ENCODE data around the gene ADCY9. TPM values are rescaled to one million over a fixed set of nuclear protein-coding genes. Genes with fewer than 3 reads are reported as not detected.

The ADCY9 gene
- total RNA-seq, 1 donor from 2014 or later, result 43.2 TPM

DNA sequence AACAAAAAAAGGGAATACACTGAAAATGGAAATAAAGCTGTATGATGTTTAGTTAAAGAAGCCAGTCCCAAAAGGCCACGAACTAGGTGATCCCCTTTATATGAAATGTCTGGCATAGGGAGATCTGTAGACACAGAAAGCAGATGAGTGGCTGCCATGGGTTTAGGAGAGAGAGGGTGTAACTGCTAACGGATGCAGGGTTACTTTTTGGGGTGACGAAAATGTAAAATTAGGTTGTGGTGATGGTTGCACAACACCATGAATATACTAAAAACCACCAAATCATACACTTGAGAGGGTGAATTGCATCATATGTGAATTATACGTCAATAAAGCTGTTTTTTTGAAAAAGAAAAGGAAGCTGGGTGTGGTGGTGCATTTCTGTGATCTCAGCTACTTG lies 99.6 kb downstream of the ADCY9 start:
- intact Hi-C loops (cut with DNase I), result no loop called here
- H3K27me3 ChIP-seq (ENCODE audit: low read depth), result no peaks in the 10 kb centered on the region
- DNase-seq, result no peak
- no peak for ATAC-seq
- H3K4me3 ChIP-seq, result no peak overlapping the region
- H3K9me3 ChIP-seq, result no peaks in the 10 kb centered on the region
- TF ChIP-seq, protein P1, sequence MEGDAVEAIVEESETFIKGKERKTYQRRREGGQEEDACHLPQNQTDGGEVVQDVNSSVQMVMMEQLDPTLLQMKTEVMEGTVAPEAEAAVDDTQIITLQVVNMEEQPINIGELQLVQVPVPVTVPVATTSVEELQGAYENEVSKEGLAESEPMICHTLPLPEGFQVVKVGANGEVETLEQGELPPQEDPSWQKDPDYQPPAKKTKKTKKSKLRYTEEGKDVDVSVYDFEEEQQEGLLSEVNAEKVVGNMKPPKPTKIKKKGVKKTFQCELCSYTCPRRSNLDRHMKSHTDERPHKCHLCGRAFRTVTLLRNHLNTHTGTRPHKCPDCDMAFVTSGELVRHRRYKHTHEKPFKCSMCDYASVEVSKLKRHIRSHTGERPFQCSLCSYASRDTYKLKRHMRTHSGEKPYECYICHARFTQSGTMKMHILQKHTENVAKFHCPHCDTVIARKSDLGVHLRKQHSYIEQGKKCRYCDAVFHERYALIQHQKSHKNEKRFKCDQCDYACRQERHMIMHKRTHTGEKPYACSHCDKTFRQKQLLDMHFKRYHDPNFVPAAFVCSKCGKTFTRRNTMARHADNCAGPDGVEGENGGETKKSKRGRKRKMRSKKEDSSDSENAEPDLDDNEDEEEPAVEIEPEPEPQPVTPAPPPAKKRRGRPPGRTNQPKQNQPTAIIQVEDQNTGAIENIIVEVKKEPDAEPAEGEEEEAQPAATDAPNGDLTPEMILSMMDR (IDR thresholded peaks at IDR 0.05), result no peak
- H3K36me3 ChIP-seq, result no peaks in the 10 kb centered on the region
- no peak overlapping the region for H3K27ac ChIP-seq
- peaks cover 50% of the 10 kb centered on the region for H3K4me1 ChIP-seq

DNA sequence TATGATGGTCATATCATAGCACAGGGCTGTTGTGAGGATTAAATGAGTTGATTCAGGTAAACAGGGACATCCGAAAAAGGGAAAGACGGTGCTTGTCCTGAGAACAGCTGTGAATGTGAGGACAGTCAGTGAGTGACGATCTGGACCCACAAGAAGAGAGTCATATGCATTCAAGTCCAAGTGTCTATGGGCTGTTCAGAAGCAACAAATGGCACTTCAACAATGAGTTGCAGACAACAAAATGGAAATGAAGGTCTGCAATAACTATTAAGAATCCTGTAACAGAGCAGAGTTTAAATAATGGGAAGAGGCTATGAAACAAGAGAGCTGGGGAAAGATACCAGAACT lies 100.3 kb downstream of the ADCY9 start:
- TF ChIP-seq, protein P1 (IDR thresholded peaks at IDR 0.05), result no peak
- intact Hi-C loops (cut with DNase I), result no loop called here
- H3K4me1 ChIP-seq, result peaks cover 51% of the 10 kb centered on the region
- no peaks in the 10 kb centered on the region for H3K36me3 ChIP-seq
- DNase-seq, result no peak
- no peak overlapping the region for H3K4me3 ChIP-seq
- no peaks in the 10 kb centered on the region for H3K27me3 ChIP-seq (ENCODE audit: low read depth)
- H3K27ac ChIP-seq, result no peak overlapping the region
- ATAC-seq, result no peak
- H3K9me3 ChIP-seq, result no peaks in the 10 kb centered on the region

DNA sequence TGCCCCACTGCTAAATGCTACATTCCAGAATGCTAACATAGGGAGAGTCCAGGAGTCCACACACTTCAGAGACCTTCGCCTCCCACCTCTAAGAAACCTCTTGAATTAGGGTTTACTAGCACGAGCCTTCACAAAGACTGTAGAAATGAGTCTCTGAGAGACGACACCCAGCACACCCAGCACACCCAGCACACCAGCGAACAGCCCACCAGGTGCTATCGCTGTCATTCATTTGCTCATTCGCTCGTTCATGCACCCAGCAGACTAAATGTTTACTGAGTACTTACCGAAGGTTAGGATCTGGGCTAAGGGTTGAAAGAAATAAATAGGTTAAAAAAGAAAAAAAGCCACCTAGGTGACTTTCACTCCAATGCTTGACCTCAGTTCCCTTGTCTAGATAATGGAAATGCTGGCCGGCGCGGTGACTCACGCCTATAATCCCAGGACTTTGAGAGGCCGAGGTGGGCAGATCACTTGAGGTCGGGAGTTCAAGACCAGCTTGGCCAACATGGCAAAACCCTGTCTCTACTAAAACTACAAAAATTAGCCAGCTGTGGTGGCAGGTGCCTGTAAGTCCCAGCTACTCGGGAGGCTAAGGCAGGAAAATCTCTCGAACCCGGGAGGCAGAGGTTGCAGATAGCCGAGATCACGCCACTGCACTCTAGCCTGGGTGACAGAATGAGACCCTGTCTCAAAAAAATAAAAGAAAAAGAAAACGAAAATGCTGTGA lies 100.8 kb downstream of the ADCY9 start:
- Histone ChIP-seq H3K27ac (peak overlapping the region; percentile 33), H3K36me3 (no peaks in the 10 kb centered on the region), H3K4me3 (no peak overlapping the region), H3K9me3 (no peaks in the 10 kb centered on the region), H3K4me1 (peaks cover 48% of the 10 kb centered on the region), H3K27me3 (ENCODE audit: low read depth) (no peaks in the 10 kb centered on the region)
- intact Hi-C loops (cut with DNase I), result no loop called here
- TF ChIP-seq, protein P1 (IDR thresholded peaks at IDR 0.05), result no peak
- peak; percentile 36 to 61 for ATAC-seq
- no peak for DNase-seq

DNA sequence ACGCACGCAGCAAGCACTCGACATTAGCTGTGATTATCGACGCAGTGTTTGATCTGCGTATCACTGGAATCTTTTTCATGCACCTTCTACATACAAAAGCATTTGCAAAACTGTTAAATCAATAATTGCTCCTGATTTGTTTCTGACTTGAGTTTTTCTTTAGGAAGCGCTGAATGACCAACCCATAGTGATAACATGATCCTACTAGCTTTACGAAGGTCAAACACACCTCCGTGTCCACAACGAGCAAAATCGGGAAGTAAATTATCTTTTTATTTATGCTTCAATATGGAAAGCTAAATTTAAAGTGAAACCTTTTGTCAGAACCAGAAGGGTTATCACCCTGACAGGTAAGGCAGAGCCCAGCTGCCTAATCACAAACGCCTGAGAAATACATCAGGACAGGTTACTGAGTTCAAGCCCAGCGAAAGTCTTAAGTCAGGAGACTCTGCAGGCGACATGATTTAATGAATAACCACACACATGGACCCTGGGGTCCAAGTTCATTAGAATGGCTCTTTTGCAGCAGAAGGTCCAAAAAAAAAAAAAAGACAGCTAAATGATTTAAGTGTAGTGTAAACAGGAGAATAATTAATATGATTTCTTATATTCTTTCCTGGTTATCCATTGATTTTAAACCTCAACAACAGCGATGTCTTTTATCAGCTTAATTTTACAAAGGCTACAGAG lies 104.2 kb downstream of the ADCY9 start:
- peaks cover 2% of the 10 kb centered on the region for H3K36me3 ChIP-seq
- DNase-seq (no peak), ATAC-seq (no peak)
- intact Hi-C loops (cut with DNase I), result no loop called here
- TF ChIP-seq, protein P1 (IDR thresholded peaks at IDR 0.05), result no peak
- H3K27ac ChIP-seq, result no peak overlapping the region
- no peaks in the 10 kb centered on the region for H3K9me3 ChIP-seq
- H3K27me3 ChIP-seq (ENCODE audit: low read depth), result no peaks in the 10 kb centered on the region
- H3K4me1 ChIP-seq, result peaks cover 36% of the 10 kb centered on the region
- H3K4me3 ChIP-seq, result no peak overlapping the region

DNA sequence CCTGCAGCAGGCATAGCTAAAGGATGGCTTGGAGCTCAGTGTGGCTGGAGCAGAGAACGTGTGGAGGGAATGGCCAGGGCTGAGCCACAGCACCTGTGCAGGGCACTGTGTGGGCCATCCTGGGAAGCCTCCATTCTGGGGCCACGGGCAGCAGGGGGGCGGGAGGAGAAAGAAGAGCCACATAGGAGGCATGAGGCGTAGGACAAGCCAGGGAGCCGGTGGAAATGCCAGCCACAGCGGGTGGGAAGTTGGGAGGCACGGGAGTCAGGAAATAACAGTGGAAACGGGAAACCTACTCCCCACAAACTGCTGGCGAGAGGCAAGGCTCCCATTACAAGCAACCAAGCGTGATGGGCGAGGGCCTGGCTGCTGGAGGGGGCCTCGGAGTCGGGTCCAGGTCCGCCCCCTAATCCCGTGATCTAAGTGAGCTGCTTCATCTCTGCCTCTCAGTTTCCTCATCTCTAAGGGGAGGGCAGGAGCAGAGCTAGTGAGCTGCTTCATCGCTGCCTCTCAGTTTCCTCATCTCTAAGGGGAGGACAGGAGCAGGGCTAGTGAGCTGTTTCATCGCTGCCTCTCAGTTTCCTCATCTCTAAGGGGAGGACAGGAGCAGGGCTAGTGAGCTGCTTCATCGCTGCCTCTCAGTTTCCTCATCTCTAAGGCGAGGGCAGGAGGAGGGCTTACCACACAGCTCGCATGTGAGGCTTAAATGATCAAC lies 104.9 kb downstream of the ADCY9 start:
- DNase-seq (peak; percentile 17), ATAC-seq (peak in 1 of 2 donors; percentile 29)
- H3K27me3 ChIP-seq (ENCODE audit: low read depth), result no peaks in the 10 kb centered on the region
- intact Hi-C loops (cut with DNase I), result no loop called here
- peaks cover 33% of the 10 kb centered on the region for H3K4me1 ChIP-seq
- TF ChIP-seq, protein P1 (IDR thresholded peaks at IDR 0.05), result no peak
- peak overlapping the region; percentile 17 for H3K4me3 ChIP-seq
- H3K9me3 ChIP-seq, result no peaks in the 10 kb centered on the region
- peaks cover 6% of the 10 kb centered on the region for H3K36me3 ChIP-seq
- peak overlapping the region; percentile 77 for H3K27ac ChIP-seq
